HUES6 (cell line): ENCODE results near the gene CDC42.

Experiments used
- H3K27ac ChIP-seq: 2 replicates; pipeline ENCODE4 v1.7.0; 2013; ENCODE audit warnings: low read depth, mild to moderate bottlenecking, low read length, inconsistent platforms
- H3K27me3 ChIP-seq: 2 replicates; pipeline ENCODE4 v1.6.1; 2013; ENCODE audit warnings: low read length; ENCODE audit not compliant: control insufficient read depth, insufficient read depth
- H3K36me3 ChIP-seq: 2 replicates; pipeline ENCODE4 v1.6.1; 2013; ENCODE audit warnings: low read length; ENCODE audit not compliant: control insufficient read depth, insufficient read depth
- H3K4me1 ChIP-seq: 2 replicates; pipeline ENCODE4 v1.6.1; 2013; ENCODE audit warnings: low read length; ENCODE audit not compliant: control insufficient read depth, insufficient read depth
- H3K4me3 ChIP-seq: 2 replicates; pipeline ENCODE4 v1.5.1; 2013; ENCODE audit warnings: low read depth, low read length
- H3K9ac ChIP-seq: one replicate; pipeline ENCODE4 v1.6.1; 2013; ENCODE audit warnings: mild to moderate bottlenecking, low read length
- H3K9me3 ChIP-seq: 2 replicates; pipeline ENCODE4 v1.6.1; 2013; ENCODE audit warnings: low read depth, low read length; ENCODE audit not compliant: control insufficient read depth, insufficient read depth

CDC42 gene

DNA sequence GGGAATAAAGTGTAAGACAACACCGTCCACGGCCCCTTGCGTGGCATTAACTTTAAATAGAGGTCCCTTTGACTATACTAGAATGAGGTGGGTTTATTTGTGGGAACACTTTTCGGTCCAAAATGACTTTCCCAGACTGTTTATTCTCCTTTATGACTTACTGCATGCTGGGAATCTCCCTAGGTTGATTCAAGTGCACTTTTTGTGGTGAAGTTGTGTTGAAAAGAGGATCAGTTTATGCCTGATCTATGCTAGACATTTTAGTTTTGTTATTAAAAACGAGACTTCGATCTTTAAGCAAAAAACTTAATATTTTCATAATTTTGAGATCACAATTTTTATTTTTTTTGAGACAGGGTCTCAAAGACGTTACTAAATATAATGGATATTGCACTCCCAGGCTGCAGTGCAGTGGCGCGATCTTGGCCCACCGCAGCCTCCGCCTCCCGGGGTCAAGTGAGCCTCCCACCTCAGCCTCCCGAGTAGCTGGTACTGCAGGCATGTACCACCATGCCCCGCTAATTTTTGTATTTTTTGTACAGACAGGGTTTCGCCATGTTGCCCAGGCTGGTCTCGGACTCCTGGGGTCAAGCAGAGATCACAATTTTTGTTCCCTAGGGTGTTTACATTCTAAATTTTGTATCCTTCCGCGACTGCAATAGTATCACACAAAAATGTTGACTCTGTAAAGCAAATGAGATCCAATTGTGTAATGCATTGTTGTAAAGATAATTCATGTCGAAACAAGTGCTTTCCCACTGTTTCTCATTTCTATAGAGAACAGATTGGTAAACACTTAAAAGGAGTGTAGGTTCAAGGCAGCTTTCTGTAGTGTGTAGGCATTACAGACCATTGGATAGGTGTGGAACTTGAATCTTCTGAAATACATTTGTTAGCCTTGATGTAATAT is 1.6 kb downstream of the CDC42 start:
- Histone ChIP-seq H3K27ac (peak overlapping the region; percentile 95; the same call in 1 of the 2 replicates), H3K4me1 (no peaks in the 10 kb centered on the region)

DNA sequence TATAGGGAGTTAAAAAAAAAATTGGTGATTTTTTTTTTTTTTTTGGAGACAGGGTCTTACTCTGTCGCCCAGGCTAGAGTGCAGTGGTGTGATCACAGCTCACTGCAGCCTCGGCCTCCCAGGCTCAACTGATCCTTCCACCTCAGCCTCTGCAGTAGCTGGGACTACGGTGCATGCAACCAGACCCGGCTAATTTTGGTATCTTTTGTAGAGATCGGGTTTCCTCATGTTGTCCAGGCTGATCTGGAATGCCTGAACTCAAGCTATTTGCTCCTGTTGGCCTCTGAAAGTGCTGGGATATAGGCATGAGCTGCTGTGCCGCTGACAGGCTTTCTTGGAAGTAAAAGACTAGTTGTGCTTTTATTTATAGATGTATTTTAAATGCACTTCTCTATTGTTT is 3.0 kb downstream of the CDC42 start:
- Histone ChIP-seq H3K4me3 (no peak overlapping the region), H3K9ac (no peak overlapping the region), H3K27ac (no peak overlapping the region), H3K36me3 (peaks cover 20% of the 10 kb centered on the region; the same call in 1 of the 2 replicates), H3K9me3 (no peaks in the 10 kb centered on the region), H3K4me1 (no peaks in the 10 kb centered on the region), H3K27me3 (no peaks in the 10 kb centered on the region)

More for the DNA sequence above, 1.6 kb downstream of the CDC42 start:
- H3K9ac ChIP-seq = peak overlapping the region; percentile 98
- peak overlapping the region; percentile 99 for H3K4me3 ChIP-seq
- no peaks in the 10 kb centered on the region for H3K9me3 ChIP-seq
- H3K27me3 ChIP-seq = no peaks in the 10 kb centered on the region
- H3K36me3 ChIP-seq = peaks cover 20% of the 10 kb centered on the region; the same call in 1 of the 2 replicates

DNA sequence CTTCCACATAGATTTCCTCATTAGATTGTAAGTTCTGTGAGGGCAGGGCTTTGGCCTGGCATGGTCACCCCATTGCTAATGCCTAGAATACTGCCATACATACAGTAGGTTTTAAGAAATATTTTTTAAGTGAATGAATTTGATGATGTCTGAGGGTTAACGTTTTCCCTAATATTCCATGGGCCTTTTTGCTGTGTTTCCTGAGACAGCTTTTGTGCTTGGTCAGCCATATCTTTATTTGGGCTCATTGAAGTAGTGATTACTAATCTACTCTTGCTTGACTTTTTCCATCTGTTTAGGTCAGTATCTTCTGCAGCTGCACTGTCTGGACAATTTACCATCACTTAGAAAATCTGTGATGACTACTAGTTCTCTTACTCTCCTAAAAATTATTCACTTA is 3.5 kb downstream of the CDC42 start:
- Histone ChIP-seq H3K4me1 (no peaks in the 10 kb centered on the region), H3K4me3 (no peak overlapping the region), H3K9me3 (no peaks in the 10 kb centered on the region), H3K27ac (no peak overlapping the region), H3K27me3 (no peaks in the 10 kb centered on the region), H3K36me3 (peaks cover 20% of the 10 kb centered on the region; the same call in 1 of the 2 replicates), H3K9ac (no peak overlapping the region)

DNA sequence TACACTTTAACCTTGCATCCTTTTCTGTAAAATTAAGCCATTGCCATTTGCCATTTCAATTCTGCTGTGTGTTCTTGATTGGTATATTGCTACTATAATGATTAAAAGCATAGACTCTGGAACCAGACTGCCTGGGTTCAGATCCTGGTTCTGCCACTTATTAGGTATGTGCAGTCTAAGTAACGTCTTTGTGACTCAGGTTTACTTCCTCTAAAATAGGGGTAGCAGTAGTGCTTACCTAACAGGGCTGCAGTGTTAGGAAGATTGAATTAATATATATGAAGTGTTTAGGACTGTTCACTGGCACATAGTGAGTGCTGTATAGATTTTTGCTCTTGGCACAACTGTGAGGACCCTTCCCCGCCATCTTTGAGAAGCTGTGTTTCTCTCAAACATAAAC is 4.4 kb downstream of the CDC42 start:
- no peaks in the 10 kb centered on the region for H3K4me1 ChIP-seq
- no peaks in the 10 kb centered on the region for H3K9me3 ChIP-seq
- H3K27me3 ChIP-seq = no peaks in the 10 kb centered on the region
- peaks cover 20% of the 10 kb centered on the region; the same call in 1 of the 2 replicates for H3K36me3 ChIP-seq
- no peak overlapping the region for H3K9ac ChIP-seq
- no peak overlapping the region for H3K27ac ChIP-seq
- H3K4me3 ChIP-seq = no peak overlapping the region

DNA sequence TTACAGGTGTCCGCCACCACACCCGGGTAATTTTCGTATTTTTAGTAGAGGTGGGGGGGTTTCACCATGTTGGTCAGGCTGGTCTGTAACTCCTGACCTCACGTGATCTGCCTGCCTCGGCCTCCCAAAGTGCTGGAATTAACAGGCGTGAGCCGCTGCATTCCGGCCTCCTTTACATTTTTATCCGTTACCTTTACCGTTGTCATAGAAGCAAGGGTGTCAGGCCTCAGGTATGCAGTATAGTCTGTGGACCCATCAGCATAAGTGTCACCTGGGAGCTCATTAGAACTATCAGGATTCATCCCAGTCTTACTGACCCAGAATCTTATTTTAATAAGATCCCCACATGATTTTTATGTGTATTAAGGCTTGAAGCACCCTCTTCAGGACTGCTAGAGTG is 5.4 kb downstream of the CDC42 start:
- Histone ChIP-seq H3K9me3 (no peaks in the 10 kb centered on the region), H3K4me1 (no peaks in the 10 kb centered on the region), H3K27me3 (no peaks in the 10 kb centered on the region), H3K9ac (no peak overlapping the region), H3K36me3 (peaks cover 20% of the 10 kb centered on the region; the same call in 1 of the 2 replicates), H3K27ac (no peak overlapping the region), H3K4me3 (no peak overlapping the region)

DNA sequence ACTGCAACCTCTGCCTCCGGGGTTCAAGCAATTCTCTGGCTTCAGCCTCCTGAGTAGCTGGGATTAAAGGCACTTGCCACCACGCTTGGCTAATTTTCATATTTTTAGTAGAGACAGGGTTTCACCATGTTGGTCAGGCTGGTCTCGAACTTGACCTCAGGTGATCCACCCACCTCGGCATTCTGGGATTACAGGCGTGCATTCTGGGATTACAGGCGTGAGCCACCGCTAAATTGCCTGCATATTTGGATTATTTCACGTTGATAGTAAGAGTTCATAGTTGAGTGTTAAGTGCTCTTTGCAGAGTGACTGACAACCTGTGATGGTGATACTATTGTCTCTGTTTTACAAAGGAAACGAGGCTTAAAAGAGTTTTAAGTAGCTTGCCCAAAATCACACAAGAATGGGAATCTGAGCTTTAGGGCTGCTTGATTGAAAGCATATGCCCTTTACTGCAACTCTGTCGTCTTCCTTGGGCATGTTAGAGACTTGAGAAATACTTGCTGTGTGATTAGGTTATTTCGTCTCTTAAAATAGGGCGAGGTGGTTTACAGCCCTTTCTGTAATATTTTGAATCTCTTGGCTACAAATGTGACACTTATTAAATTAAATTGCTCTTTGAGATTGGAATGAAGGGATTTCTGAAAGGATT is 12.4 kb downstream of the CDC42 start:
- peaks cover 16% of the 10 kb centered on the region; the same call in 1 of the 2 replicates for H3K4me1 ChIP-seq
- H3K9me3 ChIP-seq = 0 out of 2 replicates have a peak, but pooled peaks cover 2% of the 10 kb centered on the region
- H3K9ac ChIP-seq = no peak overlapping the region
- no peak overlapping the region for H3K4me3 ChIP-seq
- no peaks in the 10 kb centered on the region for H3K27me3 ChIP-seq
- no peak overlapping the region for H3K27ac ChIP-seq
- peaks cover 5% of the 10 kb centered on the region; the same call in 1 of the 2 replicates for H3K36me3 ChIP-seq

DNA sequence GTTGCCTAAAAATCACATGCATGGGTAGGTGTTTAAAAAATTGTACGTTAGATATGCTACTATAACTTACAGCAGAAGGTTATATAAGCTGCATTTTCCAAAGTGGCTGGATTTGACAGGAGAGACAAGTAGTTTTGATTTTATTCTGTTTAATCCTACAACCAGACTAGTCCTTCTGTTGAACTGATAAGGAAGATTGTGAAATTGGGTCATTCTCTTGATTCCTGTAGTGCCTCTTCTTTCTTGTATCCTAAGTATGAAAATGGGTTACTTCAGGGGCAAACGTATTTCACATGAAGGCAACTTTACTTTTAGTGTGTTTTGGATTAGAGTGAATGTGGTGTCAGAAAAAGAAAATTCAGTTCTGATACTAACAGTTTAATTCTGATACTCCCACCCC is 19.0 kb downstream of the CDC42 start:
- Histone ChIP-seq H3K9ac (no peak overlapping the region), H3K4me3 (no peak overlapping the region), H3K9me3 (0 out of 2 replicates have a peak, but pooled peaks cover 2% of the 10 kb centered on the region), H3K36me3 (no peaks in the 10 kb centered on the region), H3K27me3 (no peaks in the 10 kb centered on the region), H3K4me1 (peaks cover 14% of the 10 kb centered on the region), H3K27ac (no peak overlapping the region)

DNA sequence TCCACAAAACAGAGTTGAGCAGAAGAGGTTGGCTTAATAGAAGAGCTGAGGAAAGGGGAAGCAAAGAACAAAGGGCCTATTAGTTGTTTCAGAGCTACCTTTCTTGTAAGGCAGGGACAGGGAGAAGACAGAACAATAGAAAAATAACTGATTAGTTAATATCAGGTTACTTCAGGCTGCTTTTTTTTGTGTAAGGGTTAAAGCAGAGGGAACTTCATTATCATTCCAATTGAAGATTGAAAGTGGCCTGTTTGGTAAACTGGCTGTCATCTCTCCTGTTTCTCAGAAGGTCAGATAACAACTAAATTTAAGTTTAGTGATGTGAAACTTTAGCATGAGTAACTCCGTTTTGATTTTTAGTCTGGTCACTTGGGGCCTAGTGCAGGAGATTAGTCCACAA is 22.3 kb downstream of the CDC42 start:
- Histone ChIP-seq H3K9me3 (0 out of 2 replicates have a peak, but pooled peaks cover under 1% of the 10 kb centered on the region), H3K36me3 (peaks cover 20% of the 10 kb centered on the region), H3K27ac (no peak overlapping the region), H3K9ac (no peak overlapping the region), H3K27me3 (no peaks in the 10 kb centered on the region), H3K4me1 (peaks cover 10% of the 10 kb centered on the region), H3K4me3 (no peak overlapping the region)

DNA sequence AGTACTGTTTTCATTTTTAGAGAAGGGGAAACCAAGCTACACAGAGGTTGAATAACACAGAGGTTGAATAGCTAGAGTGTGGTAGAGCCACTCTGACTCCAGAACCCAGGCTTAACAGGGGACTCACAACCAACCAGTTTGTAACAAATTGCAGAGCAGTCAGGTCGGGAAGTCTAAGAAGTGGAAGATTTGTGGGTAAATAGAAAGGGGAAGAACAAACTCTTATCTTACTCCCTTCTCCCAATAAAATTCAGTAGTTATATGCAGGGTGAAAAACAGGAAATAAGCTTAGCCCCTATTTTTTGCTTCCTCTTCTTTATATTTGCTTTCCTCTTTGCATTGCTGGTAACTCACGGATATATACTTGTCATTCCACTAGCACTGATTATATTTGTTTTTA is 23.2 kb downstream of the CDC42 start:
- H3K9ac ChIP-seq = no peak overlapping the region
- H3K9me3 ChIP-seq = no peaks in the 10 kb centered on the region
- H3K36me3 ChIP-seq = peaks cover 25% of the 10 kb centered on the region
- H3K4me3 ChIP-seq = no peak overlapping the region
- H3K27me3 ChIP-seq = no peaks in the 10 kb centered on the region
- H3K27ac ChIP-seq = no peak overlapping the region
- peaks cover 10% of the 10 kb centered on the region for H3K4me1 ChIP-seq

DNA sequence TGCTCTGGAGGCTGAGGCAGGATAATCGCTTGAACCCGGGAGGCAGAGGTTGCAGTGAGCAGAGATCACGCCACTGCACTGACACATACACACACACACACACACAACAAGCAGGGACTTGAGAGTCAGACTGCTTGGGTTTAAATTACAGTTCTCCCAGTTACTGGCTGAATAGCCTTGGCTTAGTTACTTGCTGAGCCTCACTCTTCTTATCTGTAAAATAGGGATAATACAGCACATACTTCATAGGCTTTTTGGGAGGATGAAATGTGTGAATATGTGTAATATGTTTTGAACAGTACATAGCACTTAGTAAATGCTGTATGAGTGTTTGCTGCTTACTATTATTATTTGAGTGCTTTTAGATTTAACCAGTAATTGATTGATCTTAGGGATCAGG is 23.8 kb downstream of the CDC42 start:
- Histone ChIP-seq H3K27me3 (no peaks in the 10 kb centered on the region), H3K36me3 (peaks cover 31% of the 10 kb centered on the region), H3K9ac (no peak overlapping the region), H3K27ac (no peak overlapping the region), H3K9me3 (no peaks in the 10 kb centered on the region), H3K4me3 (no peak overlapping the region), H3K4me1 (peaks cover 10% of the 10 kb centered on the region)

DNA sequence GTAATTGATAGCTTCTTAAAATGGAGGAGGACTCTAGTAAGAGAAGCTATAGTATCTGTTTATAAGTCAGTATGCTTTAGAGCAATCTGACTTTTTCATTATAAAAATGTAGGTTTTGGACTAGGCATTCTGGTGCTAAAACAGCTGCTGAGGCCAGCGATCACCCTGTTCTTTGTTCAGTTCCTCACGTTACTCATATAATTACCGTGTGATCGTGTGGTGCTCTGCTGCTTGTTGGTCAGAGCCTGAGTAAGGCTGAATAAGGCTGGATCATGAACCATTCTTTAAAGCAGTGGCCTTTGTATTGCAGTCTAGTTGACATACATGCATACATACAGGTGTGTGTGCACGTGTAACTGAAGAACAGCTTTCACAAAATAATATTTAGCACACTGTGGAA is 25.2 kb downstream of the CDC42 start:
- H3K36me3 ChIP-seq = peaks cover 45% of the 10 kb centered on the region

More for the DNA sequence above, 25.2 kb downstream of the CDC42 start:
- H3K27ac ChIP-seq = no peak overlapping the region
- H3K27me3 ChIP-seq = no peaks in the 10 kb centered on the region
- no peak overlapping the region for H3K9ac ChIP-seq
- peaks cover 10% of the 10 kb centered on the region for H3K4me1 ChIP-seq
- no peaks in the 10 kb centered on the region for H3K9me3 ChIP-seq
- H3K4me3 ChIP-seq = no peak overlapping the region
